ELF-1 (cell line): ENCODE results near the gene SNRPD3.
"Not testable (repeated sequence)": the region's sequence is repeated elsewhere in the genome, so short reads cannot be mapped to it uniquely, and the experiment has no call there.

Source experiments
- DNase-seq: peaks from one replicate; pipeline ENCODE4 v3.0.0-alpha.2; 2016; ENCODE audit warnings: low read depth, low spot score

The SNRPD3 gene

DNA sequence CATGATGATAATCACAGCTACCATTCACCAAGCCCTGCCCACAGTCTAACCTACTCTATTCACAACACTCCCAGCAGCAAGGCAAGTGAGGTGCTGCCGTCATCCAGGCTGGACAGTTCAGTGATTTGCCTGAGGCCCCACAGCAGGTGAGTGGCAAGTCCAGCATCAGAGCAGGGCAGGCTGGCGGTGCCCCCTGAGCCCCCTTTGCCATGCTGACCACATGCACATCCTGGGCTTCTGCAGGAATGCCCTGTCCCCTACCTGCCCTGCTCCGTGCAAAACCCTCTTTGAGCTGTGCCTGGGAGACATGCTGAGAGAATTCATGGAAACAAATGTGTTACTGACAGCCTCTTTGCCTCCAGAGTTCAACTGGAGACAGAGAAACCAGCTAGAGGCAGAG is 54.1 kb downstream of the SNRPD3 start:
- DNase-seq: not testable (repeated sequence)

DNA sequence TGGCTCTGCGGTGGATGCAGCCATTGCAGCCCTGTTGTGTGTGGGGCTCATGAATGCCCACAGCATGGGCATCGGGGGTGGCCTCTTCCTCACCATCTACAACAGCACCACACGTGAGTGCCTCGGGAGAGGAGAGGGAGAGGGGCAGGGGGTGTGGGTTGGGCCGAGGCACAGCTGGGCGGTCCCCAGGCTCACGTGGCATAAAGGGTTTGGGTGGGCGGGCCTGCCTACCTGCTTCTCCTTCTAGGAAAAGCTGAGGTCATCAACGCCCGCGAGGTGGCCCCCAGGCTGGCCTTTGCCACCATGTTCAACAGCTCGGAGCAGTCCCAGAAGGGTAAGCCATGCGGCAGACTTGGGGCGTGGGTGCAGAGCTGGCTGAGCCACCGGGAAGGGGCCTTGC is 59.0 kb downstream of the SNRPD3 start:
- not testable (repeated sequence) for DNase-seq

DNA sequence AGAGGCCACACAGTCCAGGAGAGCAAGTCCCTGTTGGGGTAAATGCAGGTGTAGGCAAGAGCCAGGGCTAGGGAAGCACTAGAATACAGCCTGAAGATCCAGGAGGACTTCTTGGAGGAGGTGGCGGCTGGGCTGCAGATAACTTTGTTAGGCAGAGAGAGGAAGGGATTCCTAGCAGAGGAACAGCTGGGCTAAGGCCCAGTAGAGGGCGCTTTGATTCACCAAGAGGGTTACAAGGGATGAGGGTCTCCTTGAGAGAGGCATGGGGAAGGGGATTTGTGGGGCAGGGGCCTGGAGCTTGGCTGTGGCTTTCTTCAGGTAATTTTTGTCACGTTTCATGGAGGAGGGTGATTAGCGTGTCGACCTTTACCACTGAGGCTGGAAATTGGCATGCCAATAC is 65.4 kb downstream of the SNRPD3 start:
- DNase-seq: not testable (repeated sequence)

DNA sequence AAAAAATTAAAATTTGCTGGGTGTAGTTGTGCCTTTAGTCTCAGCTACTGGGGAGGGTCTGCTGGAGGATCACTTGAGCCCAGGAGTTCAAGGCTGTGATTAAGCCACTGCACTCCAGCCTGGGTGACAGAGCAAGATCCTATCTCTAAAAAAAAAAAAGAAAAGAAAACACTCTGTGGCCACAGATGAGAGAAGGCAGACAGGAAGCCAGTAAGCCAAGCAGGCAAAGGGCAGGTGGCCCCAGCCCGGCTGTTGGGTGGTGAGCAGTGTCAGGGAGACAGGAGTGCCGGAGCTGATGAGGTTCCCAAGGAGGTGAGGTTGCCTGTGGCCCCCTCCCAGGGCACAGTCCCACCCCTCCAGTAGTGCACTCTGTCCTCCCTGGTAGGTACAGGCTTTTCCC is 66.8 kb downstream of the SNRPD3 start:
- DNase-seq: not testable (repeated sequence)
